HG03045 (cell line): ENCODE data around the gene C9orf72.
A peak's percentile ranks its signal among the peaks of the same experiment; 100 is the strongest.

ENCODE experiments used
- ATAC-seq: cut with Tn5 transposase; IDR thresholded peaks from one replicate; pipeline ENCODE4 v1.9.1; 2021; ENCODE audit warnings: mild to moderate bottlenecking, moderate library complexity; ENCODE audit not compliant: unreplicated experiment

Gene C9orf72

GRCh38 chr9:27539479-27540441 is 33.5 kb downstream of the C9orf72 start:
- peak; percentile 47 for ATAC-seq

- no peak for ATAC-seq
Measured at GRCh38 chr9:27538647-27539046, 34.6 kb downstream of the C9orf72 start.

- no peak for ATAC-seq
Measured at GRCh38 chr9:27537756-27538155, 35.5 kb downstream of the C9orf72 start.

- no peak for ATAC-seq
Measured at GRCh38 chr9:27537027-27537435, 36.2 kb downstream of the C9orf72 start.

GRCh38 chr9:27536168-27536567 is 37.1 kb downstream of the C9orf72 start:
- ATAC-seq, result no peak

- no peak for ATAC-seq
Measured at GRCh38 chr9:27535701-27536118, 37.6 kb downstream of the C9orf72 start.

- ATAC-seq, result no peak
Measured at GRCh38 chr9:27534658-27535209, 38.5 kb downstream of the C9orf72 start.

- ATAC-seq, result no peak
Measured at GRCh38 chr9:27534131-27534530, 39.1 kb downstream of the C9orf72 start.

GRCh38 chr9:27533311-27533710 is 40.0 kb downstream of the C9orf72 start:
- no peak for ATAC-seq

GRCh38 chr9:27532046-27532445 is 41.2 kb downstream of the C9orf72 start:
- no peak for ATAC-seq

GRCh38 chr9:27530915-27531755 is 42.1 kb downstream of the C9orf72 start:
- no peak for ATAC-seq

GRCh38 chr9:27529316-27530278 is 43.7 kb downstream of the C9orf72 start, which contains the start of gene MOB3B:
TSS of gene MOB3B (minus strand) at chr9:27529814. CDS start at chr9:27455550, 74,264 bp downstream.
- ATAC-seq, result peak; percentile 79

GRCh38 chr9:27528886-27529315 is 44.4 kb downstream of the C9orf72 start:
- ATAC-seq, result peak; percentile 57

GRCh38 chr9:27528076-27528885 is 45.0 kb downstream of the C9orf72 start:
- ATAC-seq, result peak; percentile 58

GRCh38 chr9:27527702-27528075 is 45.6 kb downstream of the C9orf72 start:
- no peak for ATAC-seq

GRCh38 chr9:27524236-27524635 is 49.0 kb downstream of the C9orf72 start, which contains the start of gene IFNK:
TSS of gene IFNK (plus strand) at chr9:27524290. CDS start at chr9:27524337, 47 bp downstream.
- ATAC-seq, result no peak

GRCh38 chr9:27523141-27523540 is 50.1 kb downstream of the C9orf72 start:
- ATAC-seq, result no peak

GRCh38 chr9:27520986-27521385 is 52.3 kb downstream of the C9orf72 start:
- ATAC-seq, result no peak
